HFFc6 (cell line): Measurements from ENCODE around the gene ARHGAP4. TPM values are rescaled to one million over a fixed set of nuclear protein-coding genes. Genes with fewer than 3 reads are reported as not detected.

Experiments
- DNase-seq: peaks from one replicate; pipeline ENCODE4 v3.0.0-alpha.2; 2018
- H3K27ac Mint-ChIP-seq: 2 replicates; pipeline ENCODE4 v1.8.0; 2020; ENCODE audit warnings: mild to moderate bottlenecking, mixed read lengths
- H3K27me3 Mint-ChIP-seq: 2 replicates; pipeline ENCODE4 v1.8.0; 2021; ENCODE audit warnings: mild to moderate bottlenecking, moderate library complexity, mixed read lengths; ENCODE audit not compliant: insufficient read depth
- H3K36me3 Mint-ChIP-seq: 2 replicates; pipeline ENCODE4 v1.8.0; 2021; ENCODE audit warnings: low read depth, mixed read lengths
- H3K4me1 Mint-ChIP-seq: 2 replicates; pipeline ENCODE4 v1.8.0; 2020; ENCODE audit warnings: low read depth, mixed read lengths
- H3K4me3 Mint-ChIP-seq: 2 replicates; pipeline ENCODE4 v1.8.0; 2020; ENCODE audit warnings: mild to moderate bottlenecking, moderate library complexity, mixed read lengths
- H3K9me3 Mint-ChIP-seq: 2 replicates; pipeline ENCODE4 v1.8.0; 2020; ENCODE audit warnings: mild to moderate bottlenecking, mixed read lengths
- CTCF ChIP-seq: fragments of 200-600 bp; sonication (generic); IDR thresholded peaks from 2 replicates; pipeline ENCODE4 v1.5.0; 2021; ENCODE audit warnings: antibody characterized with exemption, mild to moderate bottlenecking
- total RNA-seq, 6 experiments: library from RNA; stranded (reverse); fragmentation: NEBNext Ultra II Directional; extraction: Animal tissue kit (Norgen Biotek cat#: 25700); gene quantifications; 2 replicates in 1 of 6; 3 replicates in 5 of 6; pipeline ENCODE4 v1.2.3, GENCODE V29; 2021

ARHGAP4 gene
- total RNA-seq, 6 experiments from 2014 or later: 0.18 to 0.63 (median 0.48) TPM

- H3K9me3 Mint-ChIP-seq: no peaks in the 10 kb centered on the region
- H3K27me3 Mint-ChIP-seq: peaks cover 13% of the 10 kb centered on the region
- H3K27ac Mint-ChIP-seq: no peak overlapping the region
- peak overlapping the region; percentile 60 for H3K4me3 Mint-ChIP-seq
- H3K4me1 Mint-ChIP-seq: peaks cover 14% of the 10 kb centered on the region
- no peaks in the 10 kb centered on the region for H3K36me3 Mint-ChIP-seq
- no peak for TF ChIP-seq CTCF
- DNase-seq: no peak
Measured at GRCh38 chrX:153884590-153884989, 41.5 kb downstream of the ARHGAP4 start.

- H3K9me3 Mint-ChIP-seq: no peaks in the 10 kb centered on the region
- H3K27ac Mint-ChIP-seq: no peak overlapping the region
- peaks cover 14% of the 10 kb centered on the region for H3K4me1 Mint-ChIP-seq
- H3K4me3 Mint-ChIP-seq: peak overlapping the region; percentile 30; the same call in 1 of the 2 replicates
- H3K27me3 Mint-ChIP-seq: peaks cover 15% of the 10 kb centered on the region
- no peaks in the 10 kb centered on the region for H3K36me3 Mint-ChIP-seq
- no peak for DNase-seq
- TF ChIP-seq CTCF: no peak
Measured at GRCh38 chrX:153884136-153884535, 41.9 kb downstream of the ARHGAP4 start.

- Mint-ChIP-seq H3K4me3 (no peak overlapping the region), H3K4me1 (peaks cover 14% of the 10 kb centered on the region), H3K36me3 (no peaks in the 10 kb centered on the region), H3K27ac (no peak overlapping the region), H3K27me3 (peaks cover 15% of the 10 kb centered on the region), H3K9me3 (no peaks in the 10 kb centered on the region)
- DNase-seq: no peak
- no peak for TF ChIP-seq CTCF
Measured at GRCh38 chrX:153883163-153883843, 42.8 kb downstream of the ARHGAP4 start.

- Mint-ChIP-seq H3K4me1 (peaks cover 12% of the 10 kb centered on the region), H3K27me3 (peaks cover 15% of the 10 kb centered on the region), H3K4me3 (0 out of 2 replicates have a peak overlapping the region, but pooled peaks have one; percentile 43), H3K27ac (peak overlapping the region; percentile 5; the same call in 1 of the 2 replicates), H3K36me3 (no peaks in the 10 kb centered on the region), H3K9me3 (no peaks in the 10 kb centered on the region)
- no peak for DNase-seq
- TF ChIP-seq CTCF: no peak
Measured at GRCh38 chrX:153882557-153882956, 43.5 kb downstream of the ARHGAP4 start.

- H3K36me3 Mint-ChIP-seq: no peaks in the 10 kb centered on the region
- H3K27ac Mint-ChIP-seq: peak overlapping the region; percentile 5; the same call in 1 of the 2 replicates
- peak; percentile 17 for DNase-seq
- H3K4me1 Mint-ChIP-seq: peaks cover 7% of the 10 kb centered on the region
- no peaks in the 10 kb centered on the region for H3K9me3 Mint-ChIP-seq
- H3K4me3 Mint-ChIP-seq: peak overlapping the region; percentile 43; the same call in 1 of the 2 replicates
- H3K27me3 Mint-ChIP-seq: peaks cover 18% of the 10 kb centered on the region
- TF ChIP-seq CTCF: no peak
Measured at GRCh38 chrX:153882086-153882498, 44.0 kb downstream of the ARHGAP4 start.
